Activated T-helper 17 cell treated with anti-CD3 and anti-CD28 coated beads, Interleukin-2, amount 50 U/mL, for 72 hours (primary cell): Measurements from ENCODE around the gene TGFB2. TPM values are rescaled to one million over a fixed set of nuclear protein-coding genes. Genes with fewer than 3 reads are reported as not detected.
A peak's percentile ranks its signal among the peaks of the same experiment; 100 is the strongest.

Experiments
- ATAC-seq: fragments of 150-1000 bp; cut with Tn5 transposase; replicated peaks from 2 replicates; pipeline ENCODE4 v1.10.0; 2021; ENCODE audit warnings: mild to moderate bottlenecking, moderate library complexity
- H3K27ac Mint-ChIP-seq: one replicate; pipeline ENCODE4 v1.8.0; 2022; ENCODE audit warnings: mixed read lengths
- H3K27me3 Mint-ChIP-seq: one replicate; pipeline ENCODE4 v1.8.0; 2022; ENCODE audit warnings: mixed read lengths
- H3K36me3 Mint-ChIP-seq: one replicate; pipeline ENCODE4 v1.8.0; 2022; ENCODE audit warnings: low read depth, mild to moderate bottlenecking, mixed read lengths
- H3K4me1 Mint-ChIP-seq: one replicate; pipeline ENCODE4 v1.8.0; 2022; ENCODE audit warnings: mixed read lengths
- H3K4me3 Mint-ChIP-seq: one replicate; pipeline ENCODE4 v1.8.0; 2022; ENCODE audit warnings: mild to moderate bottlenecking, mixed read lengths
- H3K9me3 Mint-ChIP-seq: one replicate; pipeline ENCODE4 v1.8.0; 2022; ENCODE audit warnings: mixed read lengths
- total RNA-seq, 2 donors: library from RNA; stranded (reverse); gene quantifications; one replicate each; pipeline ENCODE4 v1.2.3, GENCODE V29; 2022

The TGFB2 gene
- total RNA-seq, 2 donors from 2014 or later, result not detected

GRCh38 chr1:218473522-218473921 lies 128.4 kb downstream of the TGFB2 start:
- Mint-ChIP-seq H3K9me3 (no peaks in the 10 kb centered on the region), H3K4me1 (peaks cover 7% of the 10 kb centered on the region), H3K4me3 (no peak overlapping the region), H3K36me3 (no peaks in the 10 kb centered on the region), H3K27me3 (peaks cover 7% of the 10 kb centered on the region), H3K27ac (no peak overlapping the region)
- ATAC-seq, result peak; percentile 38

GRCh38 chr1:218474128-218474527 lies 129.0 kb downstream of the TGFB2 start:
- Mint-ChIP-seq H3K36me3 (no peaks in the 10 kb centered on the region), H3K4me1 (peaks cover 7% of the 10 kb centered on the region), H3K27ac (no peak overlapping the region), H3K9me3 (no peaks in the 10 kb centered on the region), H3K27me3 (peaks cover 7% of the 10 kb centered on the region), H3K4me3 (peak overlapping the region; percentile 30)
- ATAC-seq, result peak; percentile 14

- H3K27me3 Mint-ChIP-seq, result peaks cover 3% of the 10 kb centered on the region
- no peaks in the 10 kb centered on the region for H3K9me3 Mint-ChIP-seq
- H3K36me3 Mint-ChIP-seq, result no peaks in the 10 kb centered on the region
- H3K4me3 Mint-ChIP-seq, result no peak overlapping the region
- ATAC-seq, result no peak
- H3K27ac Mint-ChIP-seq, result no peak overlapping the region
- peaks cover 7% of the 10 kb centered on the region for H3K4me1 Mint-ChIP-seq
Measured at GRCh38 chr1:218475275-218475674, 130.1 kb downstream of the TGFB2 start.

- Mint-ChIP-seq H3K9me3 (no peaks in the 10 kb centered on the region), H3K4me3 (no peak overlapping the region), H3K4me1 (peaks cover 7% of the 10 kb centered on the region), H3K27ac (no peak overlapping the region), H3K36me3 (no peaks in the 10 kb centered on the region), H3K27me3 (peaks cover 3% of the 10 kb centered on the region)
- no peak for ATAC-seq
Measured at GRCh38 chr1:218475699-218476098, 130.6 kb downstream of the TGFB2 start.

- no peaks in the 10 kb centered on the region for H3K36me3 Mint-ChIP-seq
- H3K4me3 Mint-ChIP-seq, result no peak overlapping the region
Measured at GRCh38 chr1:218476385-218476784, 131.2 kb downstream of the TGFB2 start.

GRCh38 chr1:218478336-218478735 lies 133.2 kb downstream of the TGFB2 start:
- peaks cover 7% of the 10 kb centered on the region for H3K4me1 Mint-ChIP-seq
- H3K27ac Mint-ChIP-seq, result no peak overlapping the region
- no peaks in the 10 kb centered on the region for H3K9me3 Mint-ChIP-seq
- ATAC-seq, result no peak
- H3K27me3 Mint-ChIP-seq, result peaks cover 3% of the 10 kb centered on the region
- no peaks in the 10 kb centered on the region for H3K36me3 Mint-ChIP-seq
- H3K4me3 Mint-ChIP-seq, result no peak overlapping the region

More at GRCh38 chr1:218476385-218476784, 131.2 kb downstream of the TGFB2 start:
- Mint-ChIP-seq H3K27me3 (peaks cover 3% of the 10 kb centered on the region), H3K4me1 (peaks cover 7% of the 10 kb centered on the region), H3K9me3 (no peaks in the 10 kb centered on the region), H3K27ac (no peak overlapping the region)
- no peak for ATAC-seq

- H3K27me3 Mint-ChIP-seq, result peaks cover 1% of the 10 kb centered on the region
- no peak for ATAC-seq
- no peak overlapping the region for H3K4me3 Mint-ChIP-seq
- no peaks in the 10 kb centered on the region for H3K36me3 Mint-ChIP-seq
- H3K9me3 Mint-ChIP-seq, result no peaks in the 10 kb centered on the region
- H3K4me1 Mint-ChIP-seq, result peaks cover under 1% of the 10 kb centered on the region
- no peak overlapping the region for H3K27ac Mint-ChIP-seq
Measured at GRCh38 chr1:218479436-218480115, 134.4 kb downstream of the TGFB2 start.

GRCh38 chr1:218480137-218480536 lies 135.0 kb downstream of the TGFB2 start:
- no peaks in the 10 kb centered on the region for H3K4me1 Mint-ChIP-seq
- no peaks in the 10 kb centered on the region for H3K9me3 Mint-ChIP-seq
- no peak overlapping the region for H3K27ac Mint-ChIP-seq
- H3K36me3 Mint-ChIP-seq, result no peaks in the 10 kb centered on the region
- H3K4me3 Mint-ChIP-seq, result no peak overlapping the region
- ATAC-seq, result no peak
- no peaks in the 10 kb centered on the region for H3K27me3 Mint-ChIP-seq

- ATAC-seq, result no peak
- Mint-ChIP-seq H3K36me3 (no peaks in the 10 kb centered on the region), H3K27ac (no peak overlapping the region), H3K27me3 (no peaks in the 10 kb centered on the region), H3K4me3 (no peak overlapping the region), H3K9me3 (no peaks in the 10 kb centered on the region), H3K4me1 (no peaks in the 10 kb centered on the region)
Measured at GRCh38 chr1:218480588-218481099, 135.5 kb downstream of the TGFB2 start.

GRCh38 chr1:218481116-218481775 lies 136.1 kb downstream of the TGFB2 start:
- no peaks in the 10 kb centered on the region for H3K36me3 Mint-ChIP-seq
- H3K27me3 Mint-ChIP-seq, result peaks cover 2% of the 10 kb centered on the region
- ATAC-seq, result no peak
- H3K27ac Mint-ChIP-seq, result no peak overlapping the region
- H3K4me3 Mint-ChIP-seq, result no peak overlapping the region
- H3K4me1 Mint-ChIP-seq, result no peaks in the 10 kb centered on the region
- H3K9me3 Mint-ChIP-seq, result no peaks in the 10 kb centered on the region

- no peak for ATAC-seq
- Mint-ChIP-seq H3K27me3 (peaks cover 5% of the 10 kb centered on the region), H3K4me1 (no peaks in the 10 kb centered on the region), H3K36me3 (no peaks in the 10 kb centered on the region), H3K27ac (no peak overlapping the region), H3K4me3 (no peak overlapping the region), H3K9me3 (no peaks in the 10 kb centered on the region)
Measured at GRCh38 chr1:218482683-218483082, 137.5 kb downstream of the TGFB2 start.

- no peaks in the 10 kb centered on the region for H3K36me3 Mint-ChIP-seq
Measured at GRCh38 chr1:218485241-218485928, 140.2 kb downstream of the TGFB2 start.

GRCh38 chr1:218488531-218488930 lies 143.4 kb downstream of the TGFB2 start:
- H3K36me3 Mint-ChIP-seq, result no peaks in the 10 kb centered on the region
- H3K4me3 Mint-ChIP-seq, result no peak overlapping the region
- no peak overlapping the region for H3K27ac Mint-ChIP-seq
- no peaks in the 10 kb centered on the region for H3K9me3 Mint-ChIP-seq
- peaks cover 14% of the 10 kb centered on the region for H3K27me3 Mint-ChIP-seq
- H3K4me1 Mint-ChIP-seq, result no peaks in the 10 kb centered on the region
- no peak for ATAC-seq

More at GRCh38 chr1:218485241-218485928, 140.2 kb downstream of the TGFB2 start:
- Mint-ChIP-seq H3K27ac (no peak overlapping the region), H3K27me3 (peaks cover 9% of the 10 kb centered on the region), H3K4me1 (no peaks in the 10 kb centered on the region), H3K4me3 (no peak overlapping the region), H3K9me3 (no peaks in the 10 kb centered on the region)
- no peak for ATAC-seq

- no peak for ATAC-seq
- H3K4me3 Mint-ChIP-seq, result no peak overlapping the region
- H3K4me1 Mint-ChIP-seq, result no peaks in the 10 kb centered on the region
- H3K27me3 Mint-ChIP-seq, result peaks cover 14% of the 10 kb centered on the region
- no peaks in the 10 kb centered on the region for H3K36me3 Mint-ChIP-seq
- H3K9me3 Mint-ChIP-seq, result no peaks in the 10 kb centered on the region
- no peak overlapping the region for H3K27ac Mint-ChIP-seq
Measured at GRCh38 chr1:218488986-218489385, 143.8 kb downstream of the TGFB2 start.
